Nephron progenitor cell (in vitro differentiated cells): ENCODE measurements around the gene GFER.

Experiments
- DNase-seq: peaks from one replicate; pipeline ENCODE4 v3.0.0; 2021
- H3K27ac Mint-ChIP-seq: 2 replicates; pipeline ENCODE4 v1.8.0; 2021; ENCODE audit warnings: mild to moderate bottlenecking, moderate library complexity, mixed read lengths
- H3K27me3 Mint-ChIP-seq: 2 replicates; pipeline ENCODE4 v1.8.0; 2021; ENCODE audit warnings: mild to moderate bottlenecking, low read depth, mixed read lengths; ENCODE audit not compliant: poor library complexity
- H3K36me3 Mint-ChIP-seq: 2 replicates; pipeline ENCODE4 v1.8.0; 2021; ENCODE audit warnings: low read depth, mixed read lengths
- H3K4me1 Mint-ChIP-seq: 2 replicates; pipeline ENCODE4 v1.8.0; 2021; ENCODE audit warnings: mixed read lengths
- H3K4me3 Mint-ChIP-seq: 2 replicates; pipeline ENCODE4 v1.8.0; 2021; ENCODE audit warnings: mild to moderate bottlenecking, moderate library complexity, mixed read lengths
- H3K9me3 Mint-ChIP-seq: 2 replicates; pipeline ENCODE4 v1.8.0; 2021; ENCODE audit warnings: mild to moderate bottlenecking, moderate library complexity, mixed read lengths
- TF ChIP-seq, protein P1 (sequence below): fragments of 200-600 bp; sonication (generic); IDR thresholded peaks from 2 replicates; pipeline ENCODE4 v1.5.0; 2021; ENCODE audit warnings: antibody characterized with exemption

Gene GFER

DNA sequence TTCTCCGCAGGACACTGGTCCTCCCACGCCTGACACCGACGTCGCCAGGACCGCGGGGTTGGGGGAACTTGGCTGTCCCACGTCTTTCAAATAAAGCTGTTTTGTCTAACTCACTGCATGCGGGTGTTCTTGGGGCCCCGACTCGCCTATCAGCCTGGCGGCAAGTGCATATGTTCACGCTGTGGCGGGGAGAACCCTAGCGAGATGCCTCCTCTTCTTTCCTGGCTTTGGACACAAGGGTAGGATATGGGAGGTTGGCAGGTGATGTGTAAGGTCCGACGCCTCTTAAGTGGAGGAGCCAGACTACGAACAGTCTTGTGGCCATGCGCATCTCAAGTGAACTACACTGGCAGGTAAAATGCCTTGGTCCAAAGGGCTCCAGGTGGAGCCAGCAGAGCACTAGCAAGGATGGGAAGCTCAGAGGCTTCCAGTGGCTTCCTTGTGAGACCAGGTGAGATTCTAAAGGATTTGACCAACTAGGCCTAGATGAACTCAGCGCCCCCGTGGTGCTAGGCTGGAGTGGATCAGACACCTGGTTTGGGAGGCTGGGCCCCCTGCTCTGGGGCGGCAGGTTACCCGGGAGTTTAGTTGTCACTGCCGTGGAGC is 18.5 kb upstream of the GFER start:
- peaks cover 43% of the 10 kb centered on the region for H3K4me1 Mint-ChIP-seq
- H3K4me3 Mint-ChIP-seq = peak overlapping the region; percentile 97
- TF ChIP-seq, protein P1, sequence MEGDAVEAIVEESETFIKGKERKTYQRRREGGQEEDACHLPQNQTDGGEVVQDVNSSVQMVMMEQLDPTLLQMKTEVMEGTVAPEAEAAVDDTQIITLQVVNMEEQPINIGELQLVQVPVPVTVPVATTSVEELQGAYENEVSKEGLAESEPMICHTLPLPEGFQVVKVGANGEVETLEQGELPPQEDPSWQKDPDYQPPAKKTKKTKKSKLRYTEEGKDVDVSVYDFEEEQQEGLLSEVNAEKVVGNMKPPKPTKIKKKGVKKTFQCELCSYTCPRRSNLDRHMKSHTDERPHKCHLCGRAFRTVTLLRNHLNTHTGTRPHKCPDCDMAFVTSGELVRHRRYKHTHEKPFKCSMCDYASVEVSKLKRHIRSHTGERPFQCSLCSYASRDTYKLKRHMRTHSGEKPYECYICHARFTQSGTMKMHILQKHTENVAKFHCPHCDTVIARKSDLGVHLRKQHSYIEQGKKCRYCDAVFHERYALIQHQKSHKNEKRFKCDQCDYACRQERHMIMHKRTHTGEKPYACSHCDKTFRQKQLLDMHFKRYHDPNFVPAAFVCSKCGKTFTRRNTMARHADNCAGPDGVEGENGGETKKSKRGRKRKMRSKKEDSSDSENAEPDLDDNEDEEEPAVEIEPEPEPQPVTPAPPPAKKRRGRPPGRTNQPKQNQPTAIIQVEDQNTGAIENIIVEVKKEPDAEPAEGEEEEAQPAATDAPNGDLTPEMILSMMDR = no peak
- H3K36me3 Mint-ChIP-seq = peaks cover 25% of the 10 kb centered on the region
- H3K27me3 Mint-ChIP-seq = peaks cover 5% of the 10 kb centered on the region
- H3K27ac Mint-ChIP-seq = peak overlapping the region; percentile 95
- DNase-seq = no peak
- no peaks in the 10 kb centered on the region for H3K9me3 Mint-ChIP-seq

DNA sequence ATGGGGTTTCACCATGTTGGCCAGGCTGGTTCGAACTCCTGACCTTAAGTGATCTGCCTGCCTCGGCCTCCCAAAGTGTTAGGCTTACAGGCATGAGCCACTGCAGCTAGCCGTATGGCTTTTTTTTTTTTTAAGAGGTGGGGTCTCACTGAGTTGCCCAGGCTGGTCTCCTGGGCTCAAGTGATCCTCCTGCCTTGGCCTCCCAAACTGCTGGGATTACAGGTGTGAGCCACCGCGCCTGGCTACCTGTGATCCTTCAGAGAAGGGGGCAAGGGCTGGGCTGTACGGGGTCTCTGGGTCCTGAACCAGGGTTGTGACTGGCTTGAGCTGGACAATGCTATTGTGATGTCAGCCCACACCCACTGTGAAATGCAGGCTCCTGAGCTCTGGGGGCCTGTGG is 17.5 kb upstream of the GFER start, which contains the start of gene RNF151:
Gene RNF151 (plus strand): TSS at position 397 of the 400 bp plus-strand sequence. CDS start 26 bp downstream, outside the sequence.
- peaks cover 20% of the 10 kb centered on the region for H3K36me3 Mint-ChIP-seq
- no peaks in the 10 kb centered on the region for H3K9me3 Mint-ChIP-seq
- TF ChIP-seq, protein P1 = no peak
- DNase-seq = no peak
- H3K4me1 Mint-ChIP-seq = peaks cover 41% of the 10 kb centered on the region
- peak within 1 kb of the TSS; percentile 59 for H3K27ac Mint-ChIP-seq
- peaks cover 5% of the 10 kb centered on the region for H3K27me3 Mint-ChIP-seq
- peak within 1 kb of the TSS; percentile 97 for H3K4me3 Mint-ChIP-seq

DNA sequence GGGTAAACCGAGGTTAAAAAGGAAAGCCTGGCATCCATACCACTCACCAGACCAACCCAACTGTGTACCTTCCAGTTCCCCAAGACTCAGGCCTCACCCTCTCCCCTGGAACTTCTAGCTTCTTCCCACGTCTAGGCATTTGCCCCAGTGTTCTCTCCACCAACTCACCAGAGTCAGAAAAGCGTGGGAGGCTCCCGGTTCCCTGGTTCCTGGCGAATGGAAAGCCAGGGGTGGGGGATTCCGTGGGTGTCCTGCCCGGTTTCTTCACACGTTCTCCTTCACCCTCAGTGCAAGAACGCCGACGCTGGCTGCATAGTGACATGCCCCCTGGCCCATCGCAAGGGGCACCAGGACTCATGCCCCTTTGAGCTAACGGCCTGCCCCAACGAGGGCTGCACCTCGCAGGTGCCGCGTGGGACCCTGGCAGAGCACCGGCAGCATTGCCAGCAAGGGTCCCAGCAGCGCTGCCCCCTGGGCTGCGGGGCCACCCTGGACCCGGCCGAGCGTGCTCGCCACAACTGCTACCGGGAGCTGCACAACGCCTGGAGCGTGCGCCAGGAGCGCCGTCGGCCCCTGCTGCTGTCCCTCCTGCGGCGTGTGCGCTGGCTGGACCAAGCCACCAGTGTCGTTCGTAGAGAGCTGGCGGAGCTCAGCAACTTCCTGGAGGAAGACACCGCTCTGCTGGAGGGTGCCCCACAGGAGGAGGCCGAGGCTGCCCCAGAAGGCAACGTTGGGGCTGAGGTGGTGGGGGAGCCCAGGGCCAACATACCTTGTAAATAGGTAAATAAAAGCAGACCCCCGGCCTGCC is 15.6 kb upstream of the GFER start:
- Mint-ChIP-seq H3K27ac (no peak overlapping the region), H3K9me3 (no peaks in the 10 kb centered on the region), H3K27me3 (peaks cover 8% of the 10 kb centered on the region), H3K4me1 (peaks cover 35% of the 10 kb centered on the region), H3K4me3 (no peak overlapping the region), H3K36me3 (peaks cover 9% of the 10 kb centered on the region)
- TF ChIP-seq, protein P1 = no peak
- DNase-seq = no peak

DNA sequence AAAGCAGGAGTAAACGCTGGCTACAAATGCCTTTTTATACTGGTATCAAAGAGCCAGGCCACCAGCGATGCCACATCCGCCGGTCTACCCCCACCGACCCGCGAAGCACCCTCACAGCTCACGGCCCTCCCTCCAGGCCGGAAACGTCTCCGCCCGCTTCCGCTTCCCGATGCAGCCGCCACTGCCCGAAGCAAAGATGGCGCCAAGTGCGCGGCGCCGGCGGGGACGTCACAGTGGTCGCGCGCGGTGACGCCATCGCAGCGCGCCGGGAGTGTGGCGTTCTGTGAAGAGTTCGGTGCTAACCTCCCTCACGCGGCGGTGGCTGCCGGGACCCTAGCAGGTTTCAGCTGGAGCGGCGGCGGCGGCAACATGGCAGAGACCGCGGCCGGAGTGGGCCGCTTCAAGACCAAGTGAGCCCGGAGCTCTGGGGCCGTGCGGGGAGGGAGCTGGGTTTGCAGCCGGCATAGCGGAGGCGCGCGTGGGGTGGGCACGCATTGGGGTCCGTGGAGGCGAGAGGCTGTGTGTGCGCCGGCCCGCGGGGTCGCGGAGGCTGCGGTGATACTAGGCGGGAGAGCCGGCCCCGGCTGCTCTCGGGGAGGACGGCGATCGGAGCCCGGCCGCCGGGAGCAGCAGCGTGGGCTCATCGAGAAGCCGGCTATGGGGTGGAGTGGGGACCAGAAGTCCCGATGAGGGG is 12.1 kb upstream of the GFER start, which contains the start of gene TBL3:
Gene TBL3 (plus strand): TSS at position 258 of the 694 bp plus-strand sequence. CDS start 112 bp downstream, at position 370.
- no peaks in the 10 kb centered on the region for H3K36me3 Mint-ChIP-seq
- H3K4me3 Mint-ChIP-seq = peak within 1 kb of the TSS; percentile 95
- no peaks in the 10 kb centered on the region for H3K9me3 Mint-ChIP-seq
- TF ChIP-seq, protein P1 = no peak
- DNase-seq = peak; percentile 94
- peak within 1 kb of the TSS; percentile 96 for H3K27ac Mint-ChIP-seq
- peaks cover 20% of the 10 kb centered on the region for H3K4me1 Mint-ChIP-seq
- peaks cover 8% of the 10 kb centered on the region for H3K27me3 Mint-ChIP-seq

DNA sequence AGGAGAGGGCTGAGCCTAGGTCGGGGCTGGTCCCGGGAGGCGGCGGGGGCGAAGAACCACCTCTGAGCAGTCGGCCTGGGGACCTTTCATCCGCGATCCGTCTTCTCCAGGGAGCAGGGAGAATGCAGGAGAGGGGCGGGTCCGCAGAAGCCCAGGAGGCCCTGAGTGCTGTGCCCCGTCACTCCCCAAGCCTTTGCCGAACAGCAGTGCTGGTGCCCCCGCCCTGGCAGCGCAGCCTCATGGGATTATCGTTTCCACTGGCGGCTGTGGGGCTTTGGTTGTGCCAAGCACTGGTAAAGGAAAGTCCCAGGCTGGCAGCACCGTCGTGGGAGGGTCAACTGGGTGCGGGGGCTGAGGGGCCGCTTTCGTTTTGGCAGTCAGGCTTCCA is 11.5 kb upstream of the GFER start:
- peak; percentile 55 for DNase-seq
- no peaks in the 10 kb centered on the region for H3K9me3 Mint-ChIP-seq
- H3K27ac Mint-ChIP-seq = no peak overlapping the region
- H3K36me3 Mint-ChIP-seq = peaks cover 2% of the 10 kb centered on the region
- H3K4me3 Mint-ChIP-seq = peak overlapping the region; percentile 95
- H3K4me1 Mint-ChIP-seq = peaks cover 20% of the 10 kb centered on the region
- TF ChIP-seq, protein P1 = no peak
- peaks cover 7% of the 10 kb centered on the region for H3K27me3 Mint-ChIP-seq
